ENCODE data around the gene MYBPC2. TPM values are rescaled to one million over a fixed set of nuclear protein-coding genes. Genes with fewer than 3 reads are reported as not detected.

Gene MYBPC2
- total RNA-seq, result under 1 TPM in 1 of 4 donors, not detected in 3; 0.13 TPM

DNA sequence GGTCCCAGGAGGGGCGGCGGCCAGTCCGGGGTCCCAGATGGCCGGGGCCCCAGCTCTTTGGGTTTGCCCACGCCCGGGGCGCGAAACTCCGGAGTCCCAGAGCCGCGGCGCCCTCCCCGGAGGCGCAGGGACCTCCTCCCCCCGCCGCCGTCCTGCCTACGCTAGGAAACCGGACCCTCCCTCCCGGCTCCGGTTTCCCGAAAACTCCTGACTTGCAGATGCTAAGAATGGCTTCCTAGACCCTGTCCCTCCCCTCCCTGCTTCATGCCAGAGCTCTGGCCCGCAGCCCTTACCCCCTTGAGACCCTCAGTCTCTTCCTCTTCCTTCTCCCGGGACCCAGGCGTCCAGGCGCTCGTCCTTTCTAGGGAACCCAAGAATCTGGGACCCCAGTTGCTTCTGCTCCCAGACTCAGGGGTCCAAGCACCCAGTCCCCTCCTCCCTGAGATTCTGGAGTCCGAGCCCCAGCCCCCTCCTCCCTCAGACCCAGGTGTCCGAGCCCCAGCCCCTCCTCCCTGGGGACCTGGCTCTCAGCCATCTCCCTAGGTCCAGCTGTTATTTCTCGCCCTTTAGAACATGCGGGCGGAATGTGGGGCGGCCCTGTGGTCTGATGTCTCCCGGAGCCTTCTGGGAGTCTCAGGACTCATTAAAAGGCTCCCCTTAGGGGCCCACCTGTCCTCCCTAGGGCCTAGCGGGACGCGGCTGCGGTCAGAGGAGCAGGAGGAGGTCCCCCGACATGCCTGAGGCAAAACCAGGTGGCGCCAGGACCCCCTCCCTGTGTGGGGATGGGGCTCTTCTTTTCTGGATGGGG lies at the start of gene MYBPC2:
Gene MYBPC2, plus strand, starts transcription at position 672 of the 808 bp plus-strand sequence. Its CDS starts 62 bp downstream, at position 734.
- H3K4me3 ChIP-seq (replicated peaks in 1 of 3), result peak within 1 kb of the TSS in 2 of 3 donors; percentile 58 to 64
- no peaks in the 10 kb centered on the region for H3K36me3 ChIP-seq
- peak within 1 kb of the TSS in 1 of 3 donors; percentile 20 for H3K27ac ChIP-seq
- TF ChIP-seq, protein P1, sequence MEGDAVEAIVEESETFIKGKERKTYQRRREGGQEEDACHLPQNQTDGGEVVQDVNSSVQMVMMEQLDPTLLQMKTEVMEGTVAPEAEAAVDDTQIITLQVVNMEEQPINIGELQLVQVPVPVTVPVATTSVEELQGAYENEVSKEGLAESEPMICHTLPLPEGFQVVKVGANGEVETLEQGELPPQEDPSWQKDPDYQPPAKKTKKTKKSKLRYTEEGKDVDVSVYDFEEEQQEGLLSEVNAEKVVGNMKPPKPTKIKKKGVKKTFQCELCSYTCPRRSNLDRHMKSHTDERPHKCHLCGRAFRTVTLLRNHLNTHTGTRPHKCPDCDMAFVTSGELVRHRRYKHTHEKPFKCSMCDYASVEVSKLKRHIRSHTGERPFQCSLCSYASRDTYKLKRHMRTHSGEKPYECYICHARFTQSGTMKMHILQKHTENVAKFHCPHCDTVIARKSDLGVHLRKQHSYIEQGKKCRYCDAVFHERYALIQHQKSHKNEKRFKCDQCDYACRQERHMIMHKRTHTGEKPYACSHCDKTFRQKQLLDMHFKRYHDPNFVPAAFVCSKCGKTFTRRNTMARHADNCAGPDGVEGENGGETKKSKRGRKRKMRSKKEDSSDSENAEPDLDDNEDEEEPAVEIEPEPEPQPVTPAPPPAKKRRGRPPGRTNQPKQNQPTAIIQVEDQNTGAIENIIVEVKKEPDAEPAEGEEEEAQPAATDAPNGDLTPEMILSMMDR (IDR thresholded peaks at IDR 0.05), result no peak
- TF ChIP-seq POLR2A (IDR thresholded peaks at IDR 0.05), result no peak
- H3K9me3 ChIP-seq, result no peaks in the 10 kb centered on the region
- peaks cover 14 to 22% of the 10 kb centered on the region in 2 donors for H3K4me1 ChIP-seq
- intact Hi-C loops (cut with DNase I), result no loop called here
- H3K27me3 ChIP-seq, result no peaks in the 10 kb centered on the region
- WGBS, 2 donors, result 1 to 10% methylated on average over 17 to 20 of the region's 40 CpGs
- peak; percentile 22 to 41 for DNase-seq

GRCh38 chr19:50383001-50383851 lies 49.5 kb upstream of the MYBPC2 start:
- H3K27me3 ChIP-seq, result no peaks in the 10 kb centered on the region
- DNase-seq, result no peak
- peak overlapping the region; percentile 10 to 79 (median 41) for H3K27ac ChIP-seq
- WGBS, 2 donors, result 65 to 72% methylated on average over 21 of the region's 21 CpGs
- intact Hi-C loops (cut with DNase I), result no loop called here
- H3K4me3 ChIP-seq (replicated peaks in 1 of 3), result peak overlapping the region in 1 of 3 donors; percentile 15
- TF ChIP-seq POLR2A (IDR thresholded peaks at IDR 0.05), result no peak
- TF ChIP-seq, protein P1 (IDR thresholded peaks at IDR 0.05), result no peak
- peaks cover 7 to 12% of the 10 kb centered on the region in 2 donors for H3K4me1 ChIP-seq
- H3K9me3 ChIP-seq, result no peaks in the 10 kb centered on the region
- peaks cover 43 to 47% of the 10 kb centered on the region in 2 donors for H3K36me3 ChIP-seq

DNA sequence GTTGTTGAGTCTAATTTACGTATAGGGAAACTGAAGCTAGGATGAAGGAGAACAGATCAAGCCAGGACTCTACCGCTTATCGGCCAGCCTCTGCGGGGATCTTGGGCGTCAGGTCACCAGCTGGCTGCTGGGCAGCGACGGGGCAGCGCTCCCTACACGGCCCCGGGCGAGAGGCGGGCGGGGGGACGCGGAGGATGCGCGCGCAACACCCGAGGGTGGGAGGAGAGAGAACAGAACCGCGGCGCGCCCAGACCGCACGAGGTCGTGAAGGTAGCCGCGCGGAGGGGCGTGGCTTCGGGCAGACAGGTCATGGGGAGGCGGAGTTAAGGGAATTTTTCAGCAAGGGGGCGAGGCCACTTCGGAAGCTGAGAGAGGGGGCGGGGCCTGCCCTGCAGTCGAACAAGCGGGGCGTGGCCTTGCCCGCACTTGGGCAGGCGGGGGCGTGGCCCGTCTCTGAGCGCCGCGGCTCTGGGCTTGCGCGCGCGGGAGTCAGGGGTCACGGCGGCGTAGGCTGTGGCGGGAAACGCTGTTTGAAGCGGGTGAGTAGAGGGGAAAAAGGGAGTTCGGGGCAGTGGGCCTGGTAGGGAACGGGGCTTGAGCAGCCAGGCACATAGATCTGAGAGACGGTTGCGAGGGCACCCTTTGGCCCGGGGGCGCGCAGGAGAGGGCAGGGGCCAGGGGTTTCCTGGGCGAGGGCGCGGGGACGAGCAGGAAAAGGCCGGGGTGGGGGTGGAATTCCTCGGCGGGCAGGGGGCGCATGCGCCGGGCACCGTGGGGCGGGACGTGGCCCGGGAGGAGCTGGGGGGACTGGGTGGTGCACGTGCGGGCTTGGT lies 48.6 kb upstream of the MYBPC2 start, which contains the start of gene POLD1:
Gene POLD1, plus strand, starts transcription at position 496 of the 833 bp plus-strand sequence. CDS start 14,505 bp downstream, outside the sequence.
- TF ChIP-seq POLR2A (IDR thresholded peaks at IDR 0.05), result peak in 1 of 2 donors; percentile 35
- TF ChIP-seq, protein P1 (IDR thresholded peaks at IDR 0.05), result no peak
- H3K4me3 ChIP-seq (replicated peaks in 1 of 3), result peak within 1 kb of the TSS in 2 of 3 donors; percentile 25 to 60
- peaks cover 7 to 12% of the 10 kb centered on the region in 2 donors for H3K4me1 ChIP-seq
- intact Hi-C loops (cut with DNase I), result no loop called here
- H3K36me3 ChIP-seq, result peaks cover 35 to 39% of the 10 kb centered on the region in 2 donors
- no peaks in the 10 kb centered on the region for H3K27me3 ChIP-seq
- no peaks in the 10 kb centered on the region for H3K9me3 ChIP-seq
- DNase-seq, result peak; percentile 99
- WGBS, 2 donors, result 0 to 2% methylated on average over 49 to 66 of the region's 78 CpGs
- H3K27ac ChIP-seq, result peak within 1 kb of the TSS; percentile 41 to 79 (median 79)

- no peak for DNase-seq
- 12 to 16% methylated on average over 26 of the region's 26 CpGs for WGBS, 2 donors
- peaks cover 27 to 30% of the 10 kb centered on the region in 2 donors for H3K36me3 ChIP-seq
Measured at GRCh38 chr19:50384685-50385535, 47.8 kb upstream of the MYBPC2 start.

More at GRCh38 chr19:50384685-50385535, 47.8 kb upstream of the MYBPC2 start:
- intact Hi-C loops (cut with DNase I), result no loop called here
- Histone ChIP-seq H3K27me3 (no peaks in the 10 kb centered on the region), H3K9me3 (no peaks in the 10 kb centered on the region), H3K4me3 (replicated peaks in 1 of 3) (peak overlapping the region in 2 of 3 donors; percentile 25 to 60), H3K27ac (peak overlapping the region in 2 of 3 donors; percentile 79), H3K4me1 (peaks cover 8 to 17% of the 10 kb centered on the region in 2 donors)
- TF ChIP-seq POLR2A (IDR thresholded peaks at IDR 0.05), result no peak
- TF ChIP-seq, protein P1 (IDR thresholded peaks at IDR 0.05), result no peak

All from thyroid gland (tissue), 4 donors.